GM19238 (cell line): ENCODE data around the gene MYO5B.

Experiments
- DNase-seq: peaks from one replicate; pipeline ENCODE4 v3.0.0; 2011; ENCODE audit warnings: low spot score; ENCODE audit not compliant: insufficient read length

Gene MYO5B

DNA sequence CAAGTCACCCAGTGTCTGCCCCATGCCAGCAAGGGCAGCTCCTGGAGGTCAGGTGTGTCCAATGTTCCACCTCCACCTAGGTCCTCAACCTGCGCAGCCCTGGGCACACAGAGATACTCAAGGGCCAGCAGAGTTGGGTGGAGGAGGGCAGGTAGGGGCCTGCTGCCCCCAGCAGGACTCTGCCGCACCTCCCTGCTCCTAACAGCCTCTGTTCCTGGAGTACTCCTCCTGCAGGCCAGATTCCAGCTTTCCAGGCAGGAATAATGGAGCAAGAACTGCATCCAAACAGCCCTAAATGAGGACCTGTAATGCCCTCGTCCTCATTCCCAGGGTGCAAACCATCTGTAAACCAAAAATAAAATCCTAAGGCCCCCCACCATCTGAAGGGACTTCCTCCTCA, 337.2 kb downstream of the MYO5B start:
- no peak for DNase-seq

GRCh38 chr18:49856496-49856895, 338.5 kb downstream of the MYO5B start:
- DNase-seq: no peak

DNA sequence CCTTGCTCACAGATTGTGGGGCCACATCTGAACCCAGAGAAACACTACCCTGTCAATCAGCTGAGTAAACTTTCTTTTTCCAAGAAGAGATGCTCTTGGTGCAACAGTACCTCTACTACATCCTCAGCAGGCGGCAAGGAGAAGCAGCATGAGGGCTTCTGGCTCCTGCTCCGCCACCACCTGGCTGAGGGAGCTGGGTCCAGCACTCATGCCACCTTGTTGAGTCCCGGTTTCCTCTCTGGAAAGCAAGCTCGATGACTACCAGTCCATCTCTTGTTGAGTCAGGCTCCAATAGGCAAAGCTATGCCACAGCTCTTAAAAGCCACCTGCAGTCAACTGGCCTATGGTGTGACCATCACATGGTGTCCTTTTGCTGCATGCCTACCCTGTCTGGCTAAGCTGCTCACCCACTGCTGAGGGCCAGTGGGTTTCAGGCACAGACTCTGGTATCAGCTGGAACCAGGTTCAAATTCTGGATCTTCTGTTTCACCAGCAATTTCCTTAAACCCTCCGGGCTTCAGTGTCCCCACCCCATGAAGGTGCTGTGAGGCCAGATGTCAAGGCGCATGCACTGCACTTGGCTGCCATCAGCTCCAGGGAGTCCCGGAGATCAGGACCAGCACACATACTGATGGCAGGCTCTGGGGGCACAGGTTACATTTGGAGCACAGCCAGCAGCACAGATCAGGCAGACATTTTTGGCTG, 339.1 kb downstream of the MYO5B start:
- no peak for DNase-seq

- DNase-seq: no peak
Measured at GRCh38 chr18:49854681-49855080, 340.3 kb downstream of the MYO5B start.

DNA sequence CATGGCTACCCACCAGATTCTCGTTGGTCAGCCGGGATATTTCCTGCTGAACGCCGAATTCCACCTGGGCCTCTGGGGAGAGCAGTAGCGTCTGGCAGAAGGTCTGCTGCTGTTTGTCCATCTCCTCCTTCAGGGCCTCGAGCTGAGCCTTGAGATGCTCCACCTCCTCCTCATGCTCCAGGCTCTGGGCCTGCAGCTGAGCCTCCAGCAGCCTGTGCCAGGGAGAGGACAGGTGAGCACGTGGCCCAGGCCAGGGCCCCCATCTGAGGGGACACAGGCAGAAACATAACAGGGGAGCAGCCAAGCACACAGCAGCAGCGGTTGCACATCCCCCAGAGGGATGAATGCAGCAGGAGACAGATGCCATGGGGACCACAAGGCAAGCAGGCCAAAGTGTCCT, 341.5 kb downstream of the MYO5B start:
- no peak for DNase-seq

GRCh38 chr18:49853011-49853410, 341.9 kb downstream of the MYO5B start:
- no peak for DNase-seq

- DNase-seq: no peak
Measured at GRCh38 chr18:49851624-49852023, 343.3 kb downstream of the MYO5B start.

DNA sequence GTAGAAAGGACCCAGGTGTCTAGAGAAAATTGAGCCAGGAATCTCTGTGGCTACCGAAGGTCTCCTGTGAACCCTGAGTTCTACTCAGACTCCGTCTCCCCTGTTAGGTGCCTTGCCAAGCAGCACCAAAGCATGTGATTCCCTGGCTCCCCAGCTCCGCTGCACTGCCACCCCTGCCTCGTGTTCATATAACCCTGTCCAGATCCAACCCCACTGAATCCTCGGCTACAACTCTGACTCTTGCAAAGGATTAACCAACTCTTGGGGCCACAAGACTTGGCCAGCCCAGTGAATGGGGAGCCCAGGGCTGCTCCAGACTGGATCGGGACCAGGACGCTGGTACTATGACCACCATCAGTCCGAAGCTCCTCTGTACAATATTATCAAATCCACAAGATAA, 344.3 kb downstream of the MYO5B start:
- no peak for DNase-seq

DNA sequence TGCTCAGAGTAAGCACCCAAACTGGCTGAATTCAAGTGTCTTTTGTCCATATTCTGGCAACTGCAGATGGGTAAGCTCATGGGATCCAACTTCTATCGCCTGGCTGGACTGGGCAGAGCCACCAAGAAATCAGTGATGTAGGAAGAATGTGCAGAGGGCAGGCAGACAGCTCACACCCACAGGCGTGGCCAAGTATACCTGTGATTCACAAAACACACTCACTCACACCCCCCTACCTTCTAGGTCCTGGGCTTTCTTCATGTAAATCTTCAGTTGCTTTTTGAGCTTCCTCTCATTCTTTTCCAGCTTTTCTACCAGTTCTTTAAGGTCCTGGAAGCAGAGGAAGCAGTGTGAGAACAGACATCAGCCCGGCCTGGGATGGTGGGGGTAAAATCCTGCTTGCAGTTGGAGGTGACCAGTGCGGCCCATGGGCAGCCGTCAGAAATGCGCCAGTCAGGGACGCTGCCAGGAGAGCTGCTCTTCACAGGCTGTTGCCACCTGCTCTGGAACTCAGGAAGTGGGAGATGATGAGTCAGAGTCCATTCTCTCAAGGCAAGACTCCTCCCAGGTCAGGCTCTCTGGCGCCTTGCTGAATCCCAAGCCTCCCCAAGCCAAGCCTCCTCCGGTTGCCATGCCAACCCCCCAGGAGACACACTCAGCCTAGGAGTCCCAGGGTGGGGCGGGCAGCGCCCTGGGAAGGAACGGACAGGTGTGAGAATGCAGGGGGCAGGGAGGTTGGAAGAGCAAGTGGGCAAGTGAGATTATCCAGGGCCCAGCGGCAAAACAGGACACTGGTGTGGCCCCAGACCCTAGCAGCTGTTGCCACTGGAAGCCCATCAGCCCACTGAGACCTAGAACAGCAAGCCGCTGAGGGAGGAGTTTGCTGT, 345.4 kb downstream of the MYO5B start:
- no peak for DNase-seq

GRCh38 chr18:49848115-49848514, 346.8 kb downstream of the MYO5B start:
- DNase-seq: no peak

- DNase-seq: no peak
Measured at GRCh38 chr18:49847524-49847923, 347.4 kb downstream of the MYO5B start.

DNA sequence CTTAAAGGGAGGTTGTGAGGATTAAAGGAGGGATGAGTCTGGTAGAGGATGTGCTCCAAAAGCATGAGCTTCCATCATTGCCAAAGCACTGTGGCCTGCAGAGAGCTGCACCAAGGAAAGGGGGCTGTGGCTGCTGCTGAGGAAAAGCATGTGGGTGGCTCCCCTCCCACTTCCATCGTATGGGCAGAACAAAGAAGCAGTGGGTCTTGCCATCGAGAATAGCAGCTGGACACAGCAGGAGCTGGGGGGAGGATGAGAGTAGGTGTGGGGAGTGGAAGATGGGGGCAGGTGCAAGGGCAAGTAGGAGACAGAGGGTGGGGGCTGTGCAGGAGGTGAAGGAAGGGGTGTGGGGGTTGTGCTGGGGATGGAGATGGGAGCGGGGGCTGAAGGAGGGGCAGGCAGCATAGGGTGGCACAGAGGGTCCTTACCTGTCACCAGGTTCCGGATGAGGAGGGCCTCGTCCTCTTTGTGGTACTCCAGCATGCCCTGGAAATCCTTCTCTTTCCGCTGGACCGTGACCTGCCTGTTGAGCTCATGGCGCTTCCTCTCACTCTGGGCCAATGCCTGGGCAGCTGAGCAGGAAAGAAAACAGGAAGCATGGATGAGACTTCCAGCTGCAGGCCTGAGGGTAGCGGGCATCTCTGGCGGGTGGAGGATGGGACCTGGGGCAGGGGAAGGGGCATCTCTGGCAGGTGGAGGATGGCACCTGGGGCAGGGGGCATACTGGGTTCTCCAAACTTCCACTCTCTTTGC, 348.1 kb downstream of the MYO5B start:
- DNase-seq: no peak

GRCh38 chr18:49846361-49846662, 348.6 kb downstream of the MYO5B start:
- no peak for DNase-seq

DNA sequence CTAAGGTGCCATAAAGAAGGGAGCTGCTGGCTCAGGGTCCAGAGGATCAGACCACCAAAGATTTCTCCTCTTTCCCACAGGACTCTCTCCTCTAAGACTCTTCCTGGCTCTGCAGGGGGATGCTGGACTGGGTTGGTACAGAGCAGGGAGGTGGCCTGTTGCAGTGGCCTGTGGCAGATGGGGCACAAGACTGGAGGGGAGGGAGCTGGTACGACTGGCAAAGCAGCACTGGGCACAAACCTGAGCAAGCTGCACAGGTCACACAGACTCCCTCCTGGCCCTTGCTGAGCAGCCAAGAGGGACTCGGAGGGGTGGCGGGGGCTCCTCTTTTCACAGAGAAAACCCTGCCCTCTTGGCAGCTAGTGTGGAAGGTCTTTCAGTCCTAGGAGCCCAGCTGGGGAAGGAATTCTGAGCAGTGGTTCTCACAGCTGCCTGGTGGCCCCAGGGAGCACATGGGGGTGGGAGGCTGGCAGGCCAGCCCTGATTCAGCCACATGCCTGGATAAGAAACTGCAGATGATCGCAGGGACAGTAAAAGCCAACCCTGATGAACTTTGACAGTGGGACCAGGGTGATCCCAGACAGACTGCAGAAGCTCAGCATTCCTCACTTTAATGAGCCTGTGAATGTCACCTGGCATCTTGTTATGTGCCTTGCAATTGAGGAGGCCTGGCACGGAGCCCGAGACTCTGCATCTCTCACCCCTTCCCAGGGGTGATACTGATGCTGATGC, 349.2 kb downstream of the MYO5B start:
- no peak for DNase-seq

DNA sequence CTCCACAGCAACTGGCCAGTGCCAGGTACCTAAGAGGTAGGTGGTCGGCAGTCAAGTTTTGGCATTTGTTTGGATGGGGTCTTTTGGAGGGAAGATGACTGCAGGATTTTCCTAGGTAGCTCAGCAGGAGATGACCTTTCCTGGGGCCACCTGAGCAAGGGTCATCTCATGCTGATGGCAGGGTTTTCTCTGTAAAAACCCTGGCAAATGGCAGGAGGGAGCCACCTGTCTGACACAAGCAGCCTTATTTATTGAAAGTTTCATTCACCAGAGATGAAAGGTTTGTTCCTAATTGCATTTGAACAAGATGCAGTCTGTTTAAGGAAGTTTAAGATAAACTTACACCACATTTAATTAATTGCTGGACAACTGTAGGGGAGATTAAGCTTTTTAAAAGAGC, 350.0 kb downstream of the MYO5B start:
- no peak for DNase-seq

DNA sequence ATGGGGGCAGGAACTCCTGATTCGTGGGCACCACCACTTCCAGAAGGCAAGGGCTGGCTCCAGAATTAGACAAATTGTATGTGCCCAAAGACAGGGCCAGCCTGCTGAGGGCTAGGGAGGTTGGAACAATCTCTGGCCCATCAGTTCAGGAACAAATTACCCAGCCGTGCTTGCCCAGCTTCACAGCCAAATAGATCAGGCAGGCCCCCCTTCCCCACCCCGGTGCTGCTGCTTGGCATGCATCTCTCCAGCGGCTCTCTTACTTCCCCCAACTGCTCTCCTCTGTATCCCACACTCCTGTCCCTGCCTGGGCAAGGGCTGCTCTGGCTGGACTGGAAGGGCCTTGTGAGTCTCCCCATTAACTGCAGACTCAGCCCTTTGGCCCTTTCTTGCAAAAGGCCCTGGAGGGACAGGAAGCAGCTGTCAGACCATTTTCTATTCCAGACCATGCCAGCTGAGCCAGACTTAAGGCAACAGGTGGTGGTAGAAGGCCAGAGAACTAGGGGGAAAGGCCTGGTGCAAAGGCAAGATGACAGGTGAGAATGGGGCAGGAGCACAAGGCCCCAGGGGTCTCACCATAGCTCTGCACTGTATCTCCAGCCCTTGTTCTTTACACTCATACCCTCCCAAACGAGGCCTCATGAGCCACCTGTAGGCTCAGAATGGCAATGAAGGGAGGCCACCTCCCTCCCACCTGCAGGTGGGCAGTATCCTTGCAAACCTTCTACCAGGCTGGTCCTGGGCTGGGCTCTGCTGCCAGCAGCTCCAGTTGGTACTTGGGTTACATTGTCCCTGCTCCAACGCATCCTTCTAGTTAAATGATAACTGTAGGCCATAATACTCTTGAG, 350.9 kb downstream of the MYO5B start:
- no peak for DNase-seq

DNA sequence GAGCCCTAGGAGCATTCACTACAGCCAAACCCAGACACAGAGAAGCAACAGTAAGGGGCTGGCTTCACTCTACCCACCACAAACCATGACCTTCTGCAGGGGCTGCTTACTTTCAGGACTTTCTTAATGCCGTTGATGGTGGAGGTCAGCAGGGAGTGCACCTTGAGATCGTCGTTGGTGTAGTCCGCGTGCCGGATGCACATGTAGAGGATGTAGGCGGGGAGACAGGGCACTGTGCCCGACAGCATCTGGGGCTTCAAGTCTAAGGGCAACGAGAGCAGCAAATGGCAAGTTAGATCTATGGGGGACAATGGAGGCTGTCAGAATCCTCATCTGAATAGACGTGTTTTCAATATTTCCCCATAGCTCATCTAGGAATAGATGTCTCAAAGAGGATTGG, 351.8 kb downstream of the MYO5B start:
- no peak for DNase-seq

GRCh38 chr18:49842656-49843055, 352.3 kb downstream of the MYO5B start:
- no peak for DNase-seq

DNA sequence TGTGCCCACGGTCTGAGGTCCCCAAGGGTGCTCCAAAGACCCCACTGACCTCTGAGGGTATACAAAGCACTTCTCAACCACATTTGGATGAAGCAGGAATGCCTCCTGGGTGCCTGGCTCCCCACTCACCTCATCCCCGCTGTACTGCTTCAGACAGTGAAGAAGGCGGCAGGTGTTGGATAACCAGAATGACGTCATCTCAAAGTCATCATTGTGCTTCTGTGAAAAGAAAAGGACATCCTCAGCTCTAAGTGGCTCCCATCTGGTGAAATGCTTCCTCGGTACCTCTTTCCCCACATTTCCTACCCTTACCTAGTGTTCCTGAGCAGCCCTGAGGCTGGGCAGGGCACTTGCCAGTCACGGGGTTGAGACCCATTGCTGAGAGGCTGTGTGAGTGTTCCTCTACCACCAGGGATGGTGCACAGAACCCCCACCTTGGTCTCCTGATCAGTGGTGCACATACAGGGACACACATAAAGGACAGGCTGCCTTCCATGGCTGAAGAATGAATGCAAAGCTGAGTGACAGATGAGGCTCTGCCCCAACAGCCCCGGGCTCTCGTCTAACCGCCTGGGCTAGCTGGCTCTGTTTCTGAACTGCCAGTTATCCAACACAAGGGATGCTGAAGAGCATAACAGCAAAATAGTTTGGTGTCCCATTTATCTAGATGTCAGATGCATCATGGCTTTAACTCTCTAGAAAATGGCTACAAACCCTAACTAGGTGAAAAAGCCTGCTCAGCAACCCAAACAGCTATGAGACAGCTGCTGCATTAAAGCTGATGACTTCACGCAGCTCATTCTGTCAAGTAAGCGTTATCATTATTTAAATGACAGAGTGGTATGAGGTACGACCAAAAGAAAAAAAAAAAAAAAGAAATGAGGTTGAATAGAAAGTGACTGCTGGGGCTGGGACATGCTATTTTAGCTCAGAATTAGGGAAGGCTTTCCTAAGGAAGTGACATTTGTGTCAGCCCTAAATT, 353.4 kb downstream of the MYO5B start:
- DNase-seq: no peak

GRCh38 chr18:49839012-49839411, 355.9 kb downstream of the MYO5B start:
- DNase-seq: no peak
